HepG2 (cell line): Measurements from ENCODE around the gene CDK10. TPM values are rescaled to one million over a fixed set of nuclear protein-coding genes. Genes with fewer than 3 reads are reported as not detected.

Experiments used
- DR1 ChIP-seq: sonication (generic); formaldehyde crosslinking; IDR thresholded peaks from 2 replicates; pipeline ENCODE4 v1.8.0; 2021; ENCODE audit warnings: mild to moderate bottlenecking, missing genetic modification reagents, inconsistent platforms
- EEA1 ChIP-seq: sonication (generic); formaldehyde crosslinking; IDR thresholded peaks from 2 replicates; pipeline ENCODE4 v1.5.1; 2020; ENCODE audit warnings: mild to moderate bottlenecking, missing genetic modification reagents, borderline replicate concordance
- ETV5 ChIP-seq: IDR thresholded peaks from 2 replicates; pipeline ENCODE4 v1.6.1; 2018; ENCODE audit warnings: missing biosample characterization, missing genetic modification reagents, inconsistent platforms, borderline replicate concordance
- FOXJ3 ChIP-seq: sonication (generic); formaldehyde crosslinking; IDR thresholded peaks from 2 replicates; pipeline ENCODE4 v1.4.0; 2020; ENCODE audit warnings: missing genetic modification reagents, mild to moderate bottlenecking, borderline replicate concordance
- HNRNPK ChIP-seq: fragments of 200-400 bp; formaldehyde crosslinking; IDR thresholded peaks from 2 replicates; pipeline ENCODE4 v1.6.1; 2018; ENCODE audit warnings: low read length, low read depth, moderate library complexity, mild to moderate bottlenecking; ENCODE audit not compliant: poor library complexity, severe bottlenecking
- HOXA5 ChIP-seq: sonication (generic); formaldehyde crosslinking; IDR thresholded peaks from 2 replicates; pipeline ENCODE4 v1.4.0; 2020; ENCODE audit warnings: missing genetic modification reagents
- MEIS1 ChIP-seq: sonication (generic); formaldehyde crosslinking; IDR thresholded peaks from 2 replicates; pipeline ENCODE4 v1.9.0; 2021; ENCODE audit warnings: mild to moderate bottlenecking, missing genetic modification reagents, moderate library complexity, borderline replicate concordance
- PRPF4 ChIP-seq: fragments of 200-400 bp; formaldehyde crosslinking; IDR thresholded peaks from 2 replicates; pipeline ENCODE4 v1.6.1; 2016; ENCODE audit warnings: low read length, low read depth; ENCODE audit not compliant: poor library complexity, severe bottlenecking
- SOX6 ChIP-seq, 2 experiments: fragments of 450-650 bp in 1 of 2; sonication (generic) in 1 of 2; formaldehyde crosslinking in 1 of 2; IDR thresholded peaks; 2 replicates each; pipeline versions ENCODE4 v1.4.0 to v1.6.1; 2017 to 2020; ENCODE audit warnings: antibody characterized with exemption in 1 of 2, mild to moderate bottlenecking in 1 of 2, missing genetic modification reagents in 1 of 2
- SRY ChIP-seq: sonication (generic); formaldehyde crosslinking; IDR thresholded peaks from 2 replicates; pipeline ENCODE4 v1.8.0; 2022; ENCODE audit warnings: mild to moderate bottlenecking, missing genetic modification reagents
- SUZ12 ChIP-seq: fragments of 150-350 bp; IDR thresholded peaks from 2 replicates; pipeline ENCODE4 v1.6.1; 2014; ENCODE audit warnings: low read depth, low read length
- TBX2 ChIP-seq: sonication (generic); formaldehyde crosslinking; IDR thresholded peaks from 2 replicates; pipeline ENCODE4 v1.5.0; 2020; ENCODE audit warnings: missing genetic modification reagents, mild to moderate bottlenecking, borderline replicate concordance
- TCF12 ChIP-seq, 2 experiments: fragments of 450-650 bp in 1 of 2; sonication (generic) in 1 of 2; formaldehyde crosslinking in 1 of 2; IDR thresholded peaks; 2 replicates each; pipeline versions ENCODE4 v1.6.1 to v1.8.0; 2017 to 2022; ENCODE audit warnings: antibody characterized with exemption in 1 of 2, mild to moderate bottlenecking in 1 of 2, missing genetic modification reagents in 1 of 2, moderate library complexity in 1 of 2
- WIZ ChIP-seq: sonication (generic); formaldehyde crosslinking; IDR thresholded peaks from 2 replicates; pipeline ENCODE4 v1.5.1; 2020; ENCODE audit warnings: mild to moderate bottlenecking, missing genetic modification reagents
- ZNF225 ChIP-seq: sonication (generic); formaldehyde crosslinking; IDR thresholded peaks from 2 replicates; pipeline ENCODE4 v1.4.0; 2020; ENCODE audit warnings: mild to moderate bottlenecking, missing genetic modification reagents
- ZNF251 ChIP-seq: sonication (generic); formaldehyde crosslinking; IDR thresholded peaks from 2 replicates; pipeline ENCODE4 v1.9.0; 2021; ENCODE audit warnings: mild to moderate bottlenecking, missing genetic modification reagents
- ZNF496 ChIP-seq: sonication (generic); formaldehyde crosslinking; IDR thresholded peaks from 2 replicates; pipeline ENCODE4 v1.8.1; 2023; ENCODE audit warnings: mild to moderate bottlenecking, moderate library complexity, missing genetic modification reagents; ENCODE audit not compliant: insufficient replicate concordance
- ZNF670 ChIP-seq: sonication (generic); formaldehyde crosslinking; IDR thresholded peaks from 2 replicates; pipeline ENCODE4 v1.8.0; 2022; ENCODE audit warnings: mild to moderate bottlenecking, missing genetic modification reagents, borderline replicate concordance
- ZNF839 ChIP-seq: sonication (generic); formaldehyde crosslinking; IDR thresholded peaks from 2 replicates; pipeline ENCODE4 v1.4.0; 2020; ENCODE audit warnings: missing genetic modification reagents, mild to moderate bottlenecking, borderline replicate concordance
- polyA plus RNA-seq, 8 experiments: library from polyadenylated mRNA; depleted of rRNA in 3 of 8; stranded (reverse) in 7 of 8; unstranded in 1 of 8; fragments of >200 nt; fragmentation: Illumina TruSeq in 4 of 8; extraction: Trizol in 4 of 8; gene quantifications; 2 replicates each; pipeline versions ENCODE4 v1.2.1 to v1.2.3, GENCODE V29; 2011 to 2016; ENCODE audit warnings: low read depth in 4 of 8, missing spikeins in 1 of 8, mixed read lengths in 1 of 8; ENCODE audit not compliant: insufficient read depth in 1 of 8
- total RNA-seq, 5 experiments: library from RNA; depleted of rRNA; stranded (reverse); fragments of >200 nt; fragmentation: Illumina TruSeq; extraction: Trizol; gene quantifications; 2 replicates each; pipeline ENCODE4 v1.2.3, GENCODE V29; 2016; ENCODE audit warnings: low read depth in 1 of 5
- TF ChIP-seq, protein P1 (sequence below): sonication (generic); formaldehyde crosslinking; IDR thresholded peaks from 2 replicates; pipeline ENCODE4 v1.4.0; 2020; ENCODE audit warnings: mild to moderate bottlenecking, missing genetic modification reagents
- TF ChIP-seq, protein P2 (sequence below): sonication (generic); formaldehyde crosslinking; IDR thresholded peaks from 2 replicates; pipeline ENCODE4 v1.4.0; 2020; ENCODE audit warnings: missing genetic modification reagents, borderline replicate concordance

Gene CDK10
- total and polyA plus RNA-seq, 2 of the 13 experiments (the other 11 are each of a cell fraction or from before 2014, with no cell fraction given): 2.5 to 3.9 TPM

DNA sequence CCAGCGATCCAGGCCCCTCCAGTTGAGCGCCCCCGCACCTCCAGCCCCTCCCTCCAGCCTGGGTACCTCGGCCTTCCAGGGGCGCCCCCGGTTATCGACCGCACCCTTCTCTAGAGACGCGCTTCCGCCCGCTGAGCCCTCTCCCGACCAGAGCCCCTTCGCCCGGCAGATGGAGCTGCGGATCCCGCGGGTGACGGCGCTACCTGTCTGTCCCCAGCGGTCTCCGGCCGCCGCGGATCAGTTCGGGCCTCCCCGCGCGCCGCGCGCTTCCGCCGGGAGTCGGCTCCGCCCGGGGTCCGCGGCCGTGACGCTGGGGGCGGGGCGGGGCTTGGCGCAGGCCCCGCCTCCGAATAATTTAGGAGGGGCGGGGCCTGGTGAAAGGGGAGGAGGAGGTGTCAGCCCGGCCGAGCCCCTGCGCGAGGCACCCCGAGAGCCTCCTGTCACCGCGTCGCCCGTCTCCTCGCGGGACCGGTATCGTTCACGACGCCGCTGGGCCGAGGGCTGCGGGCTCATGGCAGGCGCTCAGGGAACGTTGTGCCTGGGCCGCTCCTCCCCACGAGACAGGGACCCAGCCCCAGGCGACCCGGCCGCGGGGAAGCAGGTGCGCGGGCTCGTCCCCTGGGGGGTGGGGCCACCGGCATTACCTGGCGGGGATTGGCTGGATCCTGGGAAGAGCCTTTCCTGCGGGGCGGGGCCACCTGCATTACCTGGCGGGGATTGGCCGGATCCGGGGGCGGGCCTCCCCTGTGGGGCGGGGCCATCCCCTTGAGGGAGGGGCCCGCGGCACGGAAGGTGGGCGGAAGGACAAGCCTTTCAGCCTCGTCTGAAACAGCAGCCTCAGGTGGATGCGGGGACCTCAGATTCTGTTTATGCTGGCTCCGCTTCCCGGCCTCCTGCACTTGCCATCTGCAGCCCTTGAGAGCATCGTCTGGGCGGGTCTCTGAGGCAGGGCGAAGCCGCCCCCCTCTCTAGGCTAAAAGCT lies 15.2 kb downstream of the CDK10 start, which contains the start of gene SPATA2L (continued):
- peak; percentile 76 for TF ChIP-seq DR1 (CRISPR knock-in tag)
- TF ChIP-seq SUZ12: no peak
- TF ChIP-seq HOXA5 (CRISPR knock-in tag): peak; percentile 42; the same call in 1 of the 2 replicates
- no peak for TF ChIP-seq ZNF251 (CRISPR knock-in tag)
- TF ChIP-seq SOX6 (IDR thresholded peaks at IDR 0.05): no peak
- 0 out of 2 replicates have a peak, but pooled peaks have one; percentile 16 for TF ChIP-seq SOX6 (CRISPR knock-in tag; IDR thresholded peaks at IDR 0.05)
- peak; percentile 68; the same call in 1 of the 2 replicates for TF ChIP-seq ZNF839 (CRISPR knock-in tag)
- TF ChIP-seq TBX2 (CRISPR knock-in tag): no peak; the same call in none of the 2 replicates
- peak; percentile 15 for TF ChIP-seq ETV5
- TF ChIP-seq ZNF496 (CRISPR knock-in tag): no peak
- TF ChIP-seq WIZ (CRISPR knock-in tag): 0 out of 2 replicates have a peak, but pooled peaks have one; percentile 33
- TF ChIP-seq ZNF225 (CRISPR knock-in tag): 0 out of 2 replicates have a peak, but pooled peaks have one; percentile 45
- TF ChIP-seq ZNF670: 0 out of 2 replicates have a peak, but pooled peaks have one; percentile 19
- TF ChIP-seq HNRNPK: peak; percentile 51
- peak; percentile 78; the same call in 1 of the 2 replicates for TF ChIP-seq MEIS1 (CRISPR knock-in tag)
- TF ChIP-seq TCF12 (IDR thresholded peaks at IDR 0.05): no peak
- peak; percentile 49; the same call in 1 of the 2 replicates for TF ChIP-seq TCF12 (CRISPR knock-in tag; IDR thresholded peaks at IDR 0.05)
- TF ChIP-seq, protein P1, sequence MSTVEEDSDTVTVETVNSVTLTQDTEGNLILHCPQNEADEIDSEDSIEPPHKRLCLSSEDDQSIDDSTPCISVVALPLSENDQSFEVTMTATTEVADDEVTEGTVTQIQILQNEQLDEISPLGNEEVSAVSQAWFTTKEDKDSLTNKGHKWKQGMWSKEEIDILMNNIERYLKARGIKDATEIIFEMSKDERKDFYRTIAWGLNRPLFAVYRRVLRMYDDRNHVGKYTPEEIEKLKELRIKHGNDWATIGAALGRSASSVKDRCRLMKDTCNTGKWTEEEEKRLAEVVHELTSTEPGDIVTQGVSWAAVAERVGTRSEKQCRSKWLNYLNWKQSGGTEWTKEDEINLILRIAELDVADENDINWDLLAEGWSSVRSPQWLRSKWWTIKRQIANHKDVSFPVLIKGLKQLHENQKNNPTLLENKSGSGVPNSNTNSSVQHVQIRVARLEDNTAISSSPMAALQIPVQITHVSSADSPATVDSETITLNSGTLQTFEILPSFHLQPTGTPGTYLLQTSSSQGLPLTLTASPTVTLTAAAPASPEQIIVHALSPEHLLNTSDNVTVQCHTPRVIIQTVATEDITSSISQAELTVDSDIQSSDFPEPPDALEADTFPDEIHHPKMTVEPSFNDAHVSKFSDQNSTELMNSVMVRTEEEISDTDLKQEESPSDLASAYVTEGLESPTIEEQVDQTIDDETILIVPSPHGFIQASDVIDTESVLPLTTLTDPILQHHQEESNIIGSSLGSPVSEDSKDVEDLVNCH: no peak
- no peak for TF ChIP-seq PRPF4
- peak; percentile 3; the same call in 1 of the 2 replicates for TF ChIP-seq FOXJ3 (CRISPR knock-in tag)
- peak; percentile 48; the same call in 1 of the 2 replicates for TF ChIP-seq SRY
- no peak for TF ChIP-seq EEA1 (CRISPR knock-in tag)
- TF ChIP-seq, protein P2, sequence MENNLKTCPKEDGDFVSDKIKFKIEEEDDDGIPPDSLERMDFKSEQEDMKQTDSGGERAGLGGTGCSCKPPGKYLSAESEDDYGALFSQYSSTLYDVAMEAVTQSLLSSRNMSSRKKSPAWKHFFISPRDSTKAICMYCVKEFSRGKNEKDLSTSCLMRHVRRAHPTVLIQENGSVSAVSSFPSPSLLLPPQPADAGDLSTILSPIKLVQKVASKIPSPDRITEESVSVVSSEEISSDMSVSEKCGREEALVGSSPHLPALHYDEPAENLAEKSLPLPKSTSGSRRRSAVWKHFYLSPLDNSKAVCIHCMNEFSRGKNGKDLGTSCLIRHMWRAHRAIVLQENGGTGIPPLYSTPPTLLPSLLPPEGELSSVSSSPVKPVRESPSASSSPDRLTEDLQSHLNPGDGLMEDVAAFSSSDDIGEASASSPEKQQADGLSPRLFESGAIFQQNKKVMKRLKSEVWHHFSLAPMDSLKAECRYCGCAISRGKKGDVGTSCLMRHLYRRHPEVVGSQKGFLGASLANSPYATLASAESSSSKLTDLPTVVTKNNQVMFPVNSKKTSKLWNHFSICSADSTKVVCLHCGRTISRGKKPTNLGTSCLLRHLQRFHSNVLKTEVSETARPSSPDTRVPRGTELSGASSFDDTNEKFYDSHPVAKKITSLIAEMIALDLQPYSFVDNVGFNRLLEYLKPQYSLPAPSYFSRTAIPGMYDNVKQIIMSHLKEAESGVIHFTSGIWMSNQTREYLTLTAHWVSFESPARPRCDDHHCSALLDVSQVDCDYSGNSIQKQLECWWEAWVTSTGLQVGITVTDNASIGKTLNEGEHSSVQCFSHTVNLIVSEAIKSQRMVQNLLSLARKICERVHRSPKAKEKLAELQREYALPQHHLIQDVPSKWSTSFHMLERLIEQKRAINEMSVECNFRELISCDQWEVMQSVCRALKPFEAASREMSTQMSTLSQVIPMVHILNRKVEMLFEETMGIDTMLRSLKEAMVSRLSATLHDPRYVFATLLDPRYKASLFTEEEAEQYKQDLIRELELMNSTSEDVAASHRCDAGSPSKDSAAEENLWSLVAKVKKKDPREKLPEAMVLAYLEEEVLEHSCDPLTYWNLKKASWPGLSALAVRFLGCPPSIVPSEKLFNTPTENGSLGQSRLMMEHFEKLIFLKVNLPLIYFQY: peak; percentile 22; the same call in 1 of the 2 replicates
